GM21529 (cell line): ENCODE results near the gene GIGYF2.
"Not testable (repeated sequence)": the region's sequence is repeated elsewhere in the genome, so short reads cannot be mapped to it uniquely, and the experiment has no call there.

ENCODE experiments used
- ATAC-seq: cut with Tn5 transposase; IDR thresholded peaks from one replicate; pipeline ENCODE4 v1.9.1; 2021; ENCODE audit not compliant: unreplicated experiment

Gene GIGYF2

GRCh38 chr2:232889876-232890401, 192.8 kb downstream of the GIGYF2 start:
- no peak for ATAC-seq

- no peak for ATAC-seq
Measured at GRCh38 chr2:232890536-232890895, 193.4 kb downstream of the GIGYF2 start.

- ATAC-seq = no peak
Measured at GRCh38 chr2:232890896-232891601, 193.9 kb downstream of the GIGYF2 start.

DNA sequence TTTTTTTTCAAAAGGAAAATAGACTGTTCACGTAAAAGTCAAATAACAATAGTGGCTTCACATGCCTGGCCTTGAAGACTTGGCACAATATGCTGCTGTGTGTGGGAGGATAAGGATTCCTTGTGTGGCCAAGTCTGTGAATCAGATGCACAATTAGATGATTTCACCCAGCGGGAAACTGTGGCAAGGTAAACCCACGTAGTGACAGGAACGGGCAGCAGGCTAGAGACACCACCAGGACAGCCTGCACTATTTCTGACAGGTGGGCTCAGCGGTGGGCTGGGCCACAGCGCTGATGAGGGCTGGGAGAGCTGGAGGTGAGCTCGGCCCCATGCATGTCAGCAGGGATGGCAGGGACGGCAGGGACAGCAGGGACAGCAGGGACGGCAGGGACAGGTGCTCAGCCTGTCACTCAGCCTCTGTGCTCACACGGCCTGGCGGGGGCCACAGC, 194.5 kb downstream of the GIGYF2 start:
- ATAC-seq = no peak

DNA sequence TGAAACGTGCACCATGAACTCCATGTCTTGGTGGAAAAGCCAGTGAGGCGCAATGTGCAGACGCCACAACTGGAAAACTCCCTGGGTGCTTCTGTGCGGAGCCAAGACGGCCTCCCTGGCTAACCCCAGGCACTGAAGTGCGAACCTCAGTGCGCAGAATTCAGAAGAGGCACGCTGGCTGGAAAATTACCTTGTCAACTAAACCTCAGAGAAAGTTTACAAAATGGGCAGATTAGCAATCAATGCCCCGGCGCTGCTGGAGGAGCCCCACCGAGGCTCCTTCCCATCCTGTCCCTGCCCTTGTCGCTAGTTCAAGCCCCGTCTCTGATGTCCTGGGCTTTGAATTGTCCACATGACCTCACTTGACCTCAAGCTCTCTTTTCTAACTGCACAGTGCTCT, 195.1 kb downstream of the GIGYF2 start:
- no peak for ATAC-seq

- no peak for ATAC-seq
Measured at GRCh38 chr2:232892843-232893242, 195.7 kb downstream of the GIGYF2 start.

DNA sequence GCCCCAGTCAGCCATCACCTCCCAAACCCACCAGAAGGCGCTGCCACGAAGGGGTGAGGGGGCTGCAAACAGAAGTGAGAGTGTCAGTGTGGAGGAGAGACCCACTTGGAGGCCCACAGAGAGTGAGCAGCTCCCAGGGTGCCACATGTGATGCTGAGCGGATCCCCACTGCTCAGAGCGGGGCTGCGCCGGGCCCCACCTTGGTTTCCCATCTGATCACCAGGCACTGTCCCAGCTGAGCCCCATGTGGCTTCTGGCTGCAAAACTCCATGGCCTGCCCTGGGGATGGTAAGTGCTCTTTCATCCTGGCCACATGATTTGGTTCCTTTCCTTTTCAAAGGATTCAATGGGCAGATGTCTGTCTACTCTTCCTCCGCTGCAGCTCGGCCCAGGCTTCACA, 196.7 kb downstream of the GIGYF2 start:
- no peak for ATAC-seq

DNA sequence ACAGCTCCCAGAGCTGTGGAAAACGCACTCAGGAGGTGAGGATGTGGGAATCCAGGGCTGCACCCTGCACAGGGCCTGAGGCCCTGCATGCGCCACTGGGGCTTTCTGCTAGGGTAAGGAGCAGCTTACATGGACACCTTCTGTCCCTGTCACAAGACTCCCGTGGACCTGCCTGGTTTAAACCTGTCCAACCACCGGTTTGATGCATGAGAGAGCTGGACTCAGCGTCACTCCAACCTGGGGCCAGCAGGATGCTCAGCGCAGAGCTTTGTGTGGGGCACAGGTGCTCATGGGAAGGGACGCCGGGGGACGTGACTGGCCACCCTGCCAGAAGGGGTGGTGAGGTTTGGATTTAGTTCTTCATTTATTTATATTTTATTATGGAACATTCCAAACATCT, 197.1 kb downstream of the GIGYF2 start:
- no peak for ATAC-seq

DNA sequence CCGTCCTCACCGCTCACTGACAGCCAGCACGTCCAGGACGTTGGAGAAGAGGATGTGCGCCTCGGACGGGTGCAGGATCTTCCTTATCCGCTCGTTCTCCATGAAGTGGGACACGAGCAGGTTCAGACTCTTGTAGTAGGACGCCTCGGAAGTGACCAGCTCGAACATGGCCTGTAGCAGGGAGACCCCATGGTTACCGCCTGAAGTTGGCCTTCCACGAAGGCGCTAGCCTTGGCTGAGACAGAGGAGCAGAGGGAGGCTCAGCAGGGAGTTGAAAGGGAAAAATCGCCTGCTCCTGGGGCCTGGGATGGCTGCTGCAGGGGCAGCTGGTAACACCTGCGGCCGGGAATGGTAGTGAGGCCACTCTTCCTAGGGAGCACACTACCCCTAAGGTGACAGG, 197.6 kb downstream of the GIGYF2 start:
- no peak for ATAC-seq

DNA sequence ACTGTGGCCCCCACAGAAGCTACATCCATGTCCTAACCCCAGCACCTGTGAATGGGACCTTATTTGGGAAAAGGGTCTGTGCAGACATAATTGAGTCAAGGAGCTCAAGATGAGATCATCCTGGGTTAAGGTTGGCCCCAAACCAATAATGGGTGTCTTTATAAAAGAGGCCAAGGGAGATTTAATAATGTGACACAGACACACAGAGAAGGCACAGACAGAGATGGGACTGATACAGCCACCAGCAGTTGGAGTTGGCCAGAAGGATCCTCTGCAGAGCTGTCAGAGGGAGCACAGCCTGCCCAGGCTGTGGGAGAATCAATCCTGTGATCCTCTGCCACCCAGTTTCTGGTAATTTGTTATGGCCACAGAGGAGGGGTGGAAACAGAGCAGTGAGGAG, 199.0 kb downstream of the GIGYF2 start:
- no peak for ATAC-seq

- ATAC-seq = no peak
Measured at GRCh38 chr2:232896720-232897597, 199.8 kb downstream of the GIGYF2 start.

DNA sequence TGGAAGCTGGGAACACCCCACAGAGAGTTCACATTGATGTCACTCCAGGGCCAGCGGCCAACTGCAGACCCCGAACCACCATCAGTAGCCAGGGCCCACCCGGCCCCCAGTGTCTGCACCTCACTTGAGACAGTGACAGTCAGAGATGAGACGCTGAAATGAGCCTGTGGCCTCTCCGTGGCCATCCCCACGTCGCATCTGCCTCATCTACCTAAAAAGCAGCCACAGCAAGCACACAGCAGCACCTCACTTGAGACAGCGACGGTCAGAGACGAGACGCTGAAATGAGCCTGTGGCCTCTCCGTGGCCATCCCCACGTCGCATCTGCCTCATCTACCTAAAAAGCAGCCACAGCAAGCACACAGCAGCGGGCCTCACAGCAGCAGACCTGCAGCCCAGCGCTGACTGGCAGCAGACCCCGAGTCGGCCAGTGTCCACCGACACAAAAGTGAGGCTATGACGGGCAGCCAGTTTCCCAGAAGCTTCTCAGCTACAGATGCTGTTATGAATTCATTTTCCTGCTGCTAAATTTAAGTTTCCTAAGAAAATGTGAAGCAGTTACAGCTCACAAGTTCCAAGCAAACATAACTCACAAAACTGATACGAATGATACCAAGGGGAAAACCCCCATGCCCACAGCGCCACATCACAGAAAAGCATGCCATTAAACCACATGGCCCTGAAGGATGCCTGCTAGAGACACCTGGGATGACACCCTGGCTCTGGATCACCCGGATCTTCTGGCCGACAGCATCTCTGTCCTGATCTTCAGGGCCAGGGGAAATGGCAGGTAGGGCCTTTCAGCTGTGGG, 200.7 kb downstream of the GIGYF2 start:
- no peak for ATAC-seq

GRCh38 chr2:232898592-232899543, 201.7 kb downstream of the GIGYF2 start:
- no peak for ATAC-seq

DNA sequence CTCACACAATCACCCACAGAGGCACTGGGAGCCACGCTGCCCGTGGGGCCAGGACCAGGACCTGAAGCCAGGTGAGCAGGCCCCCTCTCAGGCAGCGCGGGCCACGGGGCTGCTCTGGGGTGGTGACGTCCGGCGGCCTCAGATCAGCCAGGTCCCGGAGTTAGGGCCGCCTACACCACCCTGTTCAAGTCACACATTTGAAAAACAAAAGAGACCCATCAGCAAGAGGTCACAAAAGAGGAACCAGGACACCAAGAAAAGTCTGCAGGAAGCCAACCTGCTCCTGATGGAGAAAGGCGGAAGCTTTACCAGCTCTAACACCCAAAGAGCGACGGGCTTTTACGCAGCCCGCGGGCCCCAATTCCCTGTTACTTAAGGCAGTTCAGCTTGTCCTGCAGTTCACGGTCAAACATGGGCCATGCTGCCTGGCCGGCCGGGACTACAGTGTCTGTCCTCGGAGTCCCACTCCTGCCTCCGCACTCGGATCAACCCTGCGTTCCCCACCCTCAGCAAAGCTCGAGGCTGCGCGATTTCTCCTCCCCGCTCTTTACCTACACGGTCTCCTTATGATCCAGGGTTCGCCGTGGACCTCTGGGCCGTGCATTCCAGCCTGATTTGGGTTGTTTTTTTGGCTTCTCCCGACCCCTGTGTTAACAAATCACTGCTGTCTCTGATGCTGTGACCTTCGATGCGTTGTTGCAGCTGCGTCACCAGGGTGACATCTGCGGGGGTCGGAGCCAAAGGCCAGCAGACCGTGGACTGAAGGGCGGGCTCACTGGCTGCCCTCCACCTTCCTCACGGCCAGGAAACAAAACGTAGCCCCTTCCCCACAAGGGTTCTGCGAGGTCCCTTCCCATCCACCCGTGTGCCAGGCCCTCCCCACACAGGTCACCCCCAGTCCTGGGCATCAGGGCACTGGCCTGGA, 203.9 kb downstream of the GIGYF2 start:
- no peak for ATAC-seq

DNA sequence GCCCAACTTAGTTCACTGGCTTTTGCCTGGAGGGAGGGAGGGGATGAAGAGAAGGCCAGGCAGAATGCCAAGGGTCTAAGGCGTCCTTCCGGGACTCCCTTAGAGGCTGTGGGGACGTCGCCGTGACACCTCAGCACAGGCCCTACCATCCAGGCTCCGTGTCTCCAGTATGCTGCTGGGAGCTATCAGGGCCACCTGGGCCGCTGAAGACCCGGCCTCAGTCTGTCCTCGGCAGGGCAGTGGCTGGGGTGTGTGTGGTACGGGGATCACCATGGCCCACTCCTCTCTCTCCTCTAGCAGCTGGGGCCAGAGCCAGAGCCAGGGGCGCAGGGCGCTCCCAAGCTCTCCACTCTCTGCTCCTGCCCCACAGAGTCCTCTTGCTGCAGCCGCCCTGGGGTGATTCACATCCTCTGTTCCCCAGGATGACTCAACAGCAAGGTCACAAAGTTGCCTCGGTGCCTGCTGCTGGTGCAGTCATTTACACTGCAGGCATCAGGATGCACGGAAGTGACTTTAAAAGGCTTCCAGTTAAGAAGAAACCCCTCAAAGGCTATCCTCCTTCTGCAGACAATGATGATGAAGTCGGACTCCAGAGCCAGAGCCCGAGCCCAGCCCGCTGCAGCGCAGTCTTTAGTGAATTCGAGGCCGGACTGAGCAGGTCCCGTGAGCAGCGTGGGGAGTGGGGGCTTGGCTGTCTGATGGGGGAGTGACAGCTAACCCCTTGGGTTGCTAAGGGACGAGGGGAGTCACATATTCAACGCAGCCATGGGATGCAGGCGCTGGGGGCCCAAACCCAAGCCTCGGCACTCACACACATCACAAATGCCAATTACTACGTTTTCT, 204.8 kb downstream of the GIGYF2 start:
- no peak for ATAC-seq

GRCh38 chr2:232903989-232904388, 206.9 kb downstream of the GIGYF2 start:
- no peak for ATAC-seq

DNA sequence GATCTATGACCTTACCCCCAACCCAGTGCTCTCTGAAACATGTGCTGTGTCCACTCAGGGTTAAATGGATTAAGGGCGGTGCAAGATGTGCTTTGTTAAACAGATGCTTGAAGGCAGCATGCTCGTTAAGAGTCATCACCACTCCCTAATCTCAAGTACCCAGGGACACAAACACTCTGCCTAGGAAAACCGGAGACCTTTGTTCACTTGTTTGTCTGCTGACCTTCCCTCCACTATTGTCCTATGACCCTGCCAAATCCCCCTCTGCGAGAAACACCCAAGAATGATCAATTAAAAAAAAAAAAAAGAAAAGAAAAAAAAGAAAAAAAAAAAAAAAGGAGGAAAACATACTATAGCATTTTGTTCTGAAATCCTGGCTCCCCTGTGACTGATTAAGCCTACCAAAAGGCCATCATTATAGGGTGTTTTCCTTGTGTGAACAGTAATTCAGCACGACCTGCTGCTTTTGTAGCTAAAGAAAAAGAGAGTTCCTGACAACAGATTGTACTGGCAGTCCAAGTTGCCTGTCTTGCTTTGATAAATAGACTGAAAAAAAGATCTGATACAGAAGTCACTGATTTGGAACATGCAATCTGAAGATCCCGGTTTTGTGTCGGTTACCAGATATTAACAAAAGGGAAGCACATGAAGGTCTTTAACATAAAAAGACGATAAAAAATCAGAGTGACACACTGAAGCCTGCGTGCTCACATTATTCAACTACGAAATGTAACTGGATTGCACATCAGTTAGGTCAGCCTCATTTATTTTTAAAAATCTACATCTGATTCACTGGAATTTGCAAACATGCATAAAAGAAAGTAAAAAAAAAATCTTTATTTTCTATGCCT, 210.0 kb downstream of the GIGYF2 start:
- not testable (repeated sequence) for ATAC-seq
